ENCODE results near the gene SLC12A5.
A peak's percentile ranks its signal among the peaks of the same experiment; 100 is the strongest.
"Not testable (repeated sequence)": the region's sequence is repeated elsewhere in the genome, so short reads cannot be mapped to it uniquely, and the experiment has no call there.

The SLC12A5 gene

GRCh38 chr20:46070215-46070900 is 41.3 kb downstream of the SLC12A5 start:
- DNase-seq (ENCODE audit: extremely low spot score, insufficient read length, low read depth) (no peak), FAIRE-seq (no peak)

- no peak for FAIRE-seq
Measured at GRCh38 chr20:46071573-46071972, 42.6 kb downstream of the SLC12A5 start.

GRCh38 chr20:46073024-46073423 is 44.0 kb downstream of the SLC12A5 start:
- DNase-seq (ENCODE audit: extremely low spot score, insufficient read length, low read depth) (no peak), FAIRE-seq (no peak)

More at GRCh38 chr20:46071573-46071972, 42.6 kb downstream of the SLC12A5 start:
- DNase-seq (ENCODE audit: extremely low spot score, insufficient read length, low read depth) = no peak

GRCh38 chr20:46073443-46073842 is 44.4 kb downstream of the SLC12A5 start:
- FAIRE-seq = no peak
- no peak for DNase-seq (ENCODE audit: extremely low spot score, insufficient read length, low read depth)

- FAIRE-seq (no peak), DNase-seq (ENCODE audit: extremely low spot score, insufficient read length, low read depth) (no peak)
Measured at GRCh38 chr20:46074006-46074405, 45.0 kb downstream of the SLC12A5 start.

GRCh38 chr20:46076806-46077205 is 47.8 kb downstream of the SLC12A5 start:
- FAIRE-seq = no peak
- no peak for DNase-seq (ENCODE audit: extremely low spot score, insufficient read length, low read depth)

- DNase-seq (ENCODE audit: extremely low spot score, insufficient read length, low read depth) (no peak), FAIRE-seq (no peak)
Measured at GRCh38 chr20:46077642-46078305, 48.8 kb downstream of the SLC12A5 start.

GRCh38 chr20:46078954-46079353 is 49.9 kb downstream of the SLC12A5 start:
- DNase-seq (ENCODE audit: extremely low spot score, insufficient read length, low read depth) = no peak
- FAIRE-seq = no peak

- no peak for DNase-seq (ENCODE audit: extremely low spot score, insufficient read length, low read depth)
- no peak for FAIRE-seq
Measured at GRCh38 chr20:46081074-46081473, 52.1 kb downstream of the SLC12A5 start.

GRCh38 chr20:46083101-46083500 is 54.1 kb downstream of the SLC12A5 start:
- FAIRE-seq = no peak
- no peak for DNase-seq (ENCODE audit: extremely low spot score, insufficient read length, low read depth)

- FAIRE-seq (no peak), DNase-seq (ENCODE audit: extremely low spot score, insufficient read length, low read depth) (no peak)
Measured at GRCh38 chr20:46083531-46084061, 54.6 kb downstream of the SLC12A5 start.

GRCh38 chr20:46084805-46085178 is 55.8 kb downstream of the SLC12A5 start:
- DNase-seq (ENCODE audit: extremely low spot score, insufficient read length, low read depth) (no peak), FAIRE-seq (no peak)

GRCh38 chr20:46085179-46085851 is 56.3 kb downstream of the SLC12A5 start:
- no peak for FAIRE-seq

GRCh38 chr20:46087161-46087560 is 58.1 kb downstream of the SLC12A5 start:
- no peak for DNase-seq (ENCODE audit: extremely low spot score, insufficient read length, low read depth)

More at GRCh38 chr20:46085179-46085851, 56.3 kb downstream of the SLC12A5 start:
- DNase-seq (ENCODE audit: extremely low spot score, insufficient read length, low read depth) = no peak

GRCh38 chr20:46088409-46089166 is 59.6 kb downstream of the SLC12A5 start:
- DNase-seq (ENCODE audit: extremely low spot score, insufficient read length, low read depth) (no peak), FAIRE-seq (no peak)

More at GRCh38 chr20:46087161-46087560, 58.1 kb downstream of the SLC12A5 start:
- FAIRE-seq = no peak

- no peak for DNase-seq (ENCODE audit: extremely low spot score, insufficient read length, low read depth)
- FAIRE-seq = no peak
Measured at GRCh38 chr20:46089167-46089416, 60.1 kb downstream of the SLC12A5 start.

GRCh38 chr20:46089417-46090388 is 60.7 kb downstream of the SLC12A5 start, which contains the start of gene NCOA5:
Gene NCOA5, minus strand, starts transcription at chr20:46089962. Its CDS starts 10,538 bp downstream, at chr20:46079424.
- peak; percentile 95 for FAIRE-seq

GRCh38 chr20:46091622-46092535 is 62.9 kb downstream of the SLC12A5 start:
- not testable (repeated sequence) for DNase-seq (ENCODE audit: extremely low spot score, insufficient read length, low read depth); FAIRE-seq

More at GRCh38 chr20:46089417-46090388, 60.7 kb downstream of the SLC12A5 start, which contains the start of gene NCOA5:
- DNase-seq (ENCODE audit: extremely low spot score, insufficient read length, low read depth) = peak; percentile 96
